Kasumi-1 (cell line): ENCODE results near the gene ATXN2.
"Not testable (repeated sequence)": the region's sequence is repeated elsewhere in the genome, so short reads cannot be mapped to it uniquely, and the experiment has no call there.

Experiments used
- DNase-seq, 2 experiments: peaks; one replicate each; lab custom pipeline; 2025; lab: John Stamatoyannopoulos, UW

The ATXN2 gene

GRCh38 chr12:111598637-111599452 is at the start of gene ATXN2:
ATXN2 (minus strand) TSS chr12:111599315; CDS start chr12:111599034, 281 bp downstream.
- DNase-seq, result peak; percentile 61 to 69

- no peak for DNase-seq
These were observed 46.3 kb upstream of the ATXN2 start for GRCh38 chr12:111645433-111645832.

GRCh38 chr12:111643427-111643826 is 44.3 kb upstream of the ATXN2 start:
- DNase-seq, result no peak

GRCh38 chr12:111642681-111643426 is 43.7 kb upstream of the ATXN2 start:
- no peak for DNase-seq

GRCh38 chr12:111640506-111640905 is 41.4 kb upstream of the ATXN2 start:
- no peak for DNase-seq

- no peak for DNase-seq
These were observed 39.4 kb upstream of the ATXN2 start for GRCh38 chr12:111638556-111638955.

- DNase-seq, result no peak
These were observed 37.3 kb upstream of the ATXN2 start for GRCh38 chr12:111636209-111636945.

GRCh38 chr12:111635524-111635923 is 36.4 kb upstream of the ATXN2 start:
- DNase-seq, result no peak

- no peak for DNase-seq
These were observed 29.6 kb upstream of the ATXN2 start for GRCh38 chr12:111628505-111629260.

GRCh38 chr12:111626230-111626629 is 27.1 kb upstream of the ATXN2 start:
- DNase-seq, result no peak

GRCh38 chr12:111624540-111624939 is 25.4 kb upstream of the ATXN2 start:
- DNase-seq, result no peak

- DNase-seq, result not testable (repeated sequence)
These were observed 18.7 kb upstream of the ATXN2 start for GRCh38 chr12:111617841-111618240.

- no peak for DNase-seq
These were observed 17.1 kb upstream of the ATXN2 start for GRCh38 chr12:111616177-111616623.

GRCh38 chr12:111607239-111607638 is 8.1 kb upstream of the ATXN2 start:
- DNase-seq, result no peak

- DNase-seq, result no peak
These were observed 7.7 kb upstream of the ATXN2 start for GRCh38 chr12:111606767-111607230.

GRCh38 chr12:111605911-111606766 is 7.0 kb upstream of the ATXN2 start:
- no peak for DNase-seq

- DNase-seq, result not testable (repeated sequence)
These were observed 3.7 kb upstream of the ATXN2 start for GRCh38 chr12:111602857-111603256.

GRCh38 chr12:111602348-111602747 is 3.2 kb upstream of the ATXN2 start:
- DNase-seq, result no peak

- not testable (repeated sequence) for DNase-seq
These were observed 1.9 kb upstream of the ATXN2 start for GRCh38 chr12:111600986-111601385.

GRCh38 chr12:111600205-111600642 is 1.1 kb upstream of the ATXN2 start:
- peak in 1 of 2 experiments; percentile 37 for DNase-seq
